H1 (cell line): Measurements from ENCODE around the gene NSUN2. TPM values are rescaled to one million over a fixed set of nuclear protein-coding genes. Genes with fewer than 3 reads are reported as not detected.

Experiments used
- EGR1 ChIP-seq: IDR thresholded peaks from 2 replicates; pipeline ENCODE4 v1.6.1; 2011; ENCODE audit warnings: low read depth, low read length, borderline replicate concordance
- HDAC2 ChIP-seq, 2 experiments: fragments of 300-600 bp in 1 of 2; sonication (generic) in 1 of 2; IDR thresholded peaks; 2 replicates each; pipeline ENCODE4 v1.6.1; 2011 to 2012; ENCODE audit warnings: low read depth in 2 of 2, low read length in 2 of 2, mild to moderate bottlenecking in 2 of 2, moderate library complexity in 2 of 2, borderline replicate concordance in 1 of 2, inconsistent platforms in 1 of 2
- JUND ChIP-seq: IDR thresholded peaks from 2 replicates; pipeline ENCODE4 v1.6.1; 2011; ENCODE audit warnings: mild to moderate bottlenecking, improper control_type of control experiment, low read length
- KDM5A ChIP-seq: fragments of 200-600 bp; IDR thresholded peaks from 2 replicates; pipeline ENCODE4 v1.7.1; 2012; ENCODE audit warnings: mild to moderate bottlenecking, low read length, inconsistent platforms, mixed read lengths
- POLR2AphosphoS5 ChIP-seq: IDR thresholded peaks from 2 replicates; pipeline ENCODE4 v1.6.1; 2011; ENCODE audit warnings: low read depth, low read length
- SP1 ChIP-seq: IDR thresholded peaks from 2 replicates; pipeline ENCODE4 v1.6.1; 2011; ENCODE audit warnings: low read depth, low read length
- SP2 ChIP-seq: IDR thresholded peaks from 2 replicates; pipeline ENCODE4 v1.6.1; 2012; ENCODE audit warnings: mild to moderate bottlenecking, low read length, inconsistent platforms
- SP4 ChIP-seq: IDR thresholded peaks from 2 replicates; pipeline ENCODE4 v1.6.1; 2012; ENCODE audit warnings: low read length, inconsistent platforms
- polyA plus RNA-seq, 7 experiments: library from polyadenylated mRNA; depleted of rRNA in 3 of 7; stranded (reverse) in 5 of 7; unstranded in 2 of 7; fragments of >200 nt in 5 of 7; fragments of 200-250 nt in 2 of 7; gene quantifications; 1 replicate in 5 of 7; 2 replicates in 1 of 7; 4 replicates in 1 of 7; pipeline versions ENCODE4 v1.2.1 to v1.2.3, GENCODE V29; 2011 to 2013; ENCODE audit warnings: missing spikeins in 2 of 7, mixed read lengths in 2 of 7
- total RNA-seq: library from RNA; stranded (reverse); fragmentation: NEBNext Ultra II Directional; extraction: Animal tissue kit (Norgen Biotek cat#: 25700); gene quantifications from 2 replicates; pipeline ENCODE4 v1.2.1, GENCODE V29; 2021

NSUN2 gene
- total and polyA plus RNA-seq, 2 of the 8 experiments (the other 6 are each of a cell fraction or from before 2014, with no cell fraction given), result 47.3 to 94.7 TPM

GRCh38 chr5:6598351-6598900, 34.4 kb downstream of the NSUN2 start (continued):
- TF ChIP-seq POLR2AphosphoS5 (peak; percentile 60; the same call in 1 of the 2 replicates), KDM5A (no peak), JUND (no peak), SP4 (no peak), SP2 (no peak), EGR1 (no peak), HDAC2 (IDR thresholded peaks at IDR 0.05; ENCODE audit: borderline replicate concordance in 1 of 2, low read depth in 2 of 2, low read length in 2 of 2) (no peak), SP1 (no peak)
